Ovary (tissue), 9 donors: ENCODE results near the gene ATF6. TPM values are rescaled to one million over a fixed set of nuclear protein-coding genes. Genes with fewer than 3 reads are reported as not detected.

Experiments used
- DNase-seq, 5 donors: peaks; one replicate each; pipeline ENCODE4 v3.0.0-alpha.2; 2019 to 2020
- H3K27ac ChIP-seq, 2 donors: fragments of 200-600 bp; one replicate each; pipeline versions ENCODE4 v1.5.1 to v1.8.0; 2019 to 2022
- H3K27me3 ChIP-seq: fragments of 200-600 bp; one replicate; pipeline ENCODE4 v1.8.0; 2022
- H3K36me3 ChIP-seq: fragments of 200-600 bp; sonication (generic); one replicate; pipeline ENCODE4 v1.5.1; 2019
- H3K4me1 ChIP-seq: one replicate; pipeline ENCODE4 v1.8.1; 2013; ENCODE audit warnings: mild to moderate bottlenecking, moderate library complexity; ENCODE audit not compliant: insufficient read depth
- H3K4me3 ChIP-seq: fragments of 200-600 bp; sonication (generic); one replicate; pipeline ENCODE4 v1.5.1; 2017
- H3K9me3 ChIP-seq, 2 donors: fragments of 200-600 bp in 1 of 2; sonication (generic) in 1 of 2; one replicate each; pipeline versions ENCODE4 v1.5.1 to v1.8.1; 2013 to 2019; ENCODE audit warnings: mild to moderate bottlenecking in 1 of 2, moderate library complexity in 1 of 2
- EP300 ChIP-seq: sonication (generic); formaldehyde crosslinking; IDR thresholded peaks from one replicate; pipeline ENCODE4 v1.6.1; 2017; ENCODE audit warnings: antibody characterized with exemption
- POLR2A ChIP-seq: fragments of 450-650 bp; IDR thresholded peaks from one replicate; pipeline ENCODE4 v1.6.1; 2017; ENCODE audit warnings: antibody characterized with exemption, mild to moderate bottlenecking, moderate library complexity
- WGBS, 3 donors: extraction: QIAGEN DNeasy Blood & Tissue Kit in 1 of 3; methylation state at CpG; one replicate each; pipeline versions ENCODE4 v1.1.5 to v1.1.7; 2013 to 2017; 5-methylcytosine and 5-hydroxymethylcytosine counted together
- intact Hi-C, 4 donors: fragments of 100-400 bp; cut with DNase I; formaldehyde crosslinking; loops; one replicate each; pipeline versions ENCODE4 v1.11.0 to v1.15.1; 2022 to 2023
- polyA plus RNA-seq, 2 donors: library from polyadenylated mRNA; stranded (reverse); fragments of 200-250 nt in 1 of 2; fragments of 350-450 nt in 1 of 2; fragmentation: Illumina TruSeq in 1 of 2; extraction: RNeasy Lipid Tissue Mini Kit (QIAGEN cat#74804) in 1 of 2; gene quantifications; one replicate each; pipeline ENCODE4 v1.2.3, GENCODE V29; 2013 to 2014
- total RNA-seq, 7 donors: library from RNA; depleted of rRNA in 2 of 7; stranded (reverse); fragments of >200 nt in 2 of 7; fragmentation: NEBNext Ultra II Directional in 3 of 7; extraction: Animal tissue kit (Norgen Biotek cat#: 25700) in 3 of 7; gene quantifications; one replicate each; pipeline versions ENCODE4 v1.1.0 to v1.2.4, GENCODE V29; 2016 to 2023
- TF ChIP-seq, protein P1 (sequence below), 3 donors: fragments of 450-650 bp in 2 of 3; fragments of 200-600 bp in 1 of 3; IDR thresholded peaks; one replicate each; pipeline versions ENCODE4 v1.5.1 to v1.8.0; 2016 to 2022; ENCODE audit warnings: antibody characterized with exemption in 3 of 3, mild to moderate bottlenecking in 1 of 3
- donor health status: DM: no; HTN: no; CAD: no; lungs with moderate emphysema.
- donor health status: DM: no; HTN: no; CAD: no.
- donor health status: Bipolar disorder and iron deficiency.
- donor health status: DM: yes; HTN: yes; CAD: no.
- donor health status: DM: no; HTN: no; CAD: no.
- donor health status: DM: yes; HTN: yes; CAD: no.

Gene ATF6
- total and polyA plus RNA-seq, 9 donors = 7.9 to 31.3 (median 23.4) TPM

DNA sequence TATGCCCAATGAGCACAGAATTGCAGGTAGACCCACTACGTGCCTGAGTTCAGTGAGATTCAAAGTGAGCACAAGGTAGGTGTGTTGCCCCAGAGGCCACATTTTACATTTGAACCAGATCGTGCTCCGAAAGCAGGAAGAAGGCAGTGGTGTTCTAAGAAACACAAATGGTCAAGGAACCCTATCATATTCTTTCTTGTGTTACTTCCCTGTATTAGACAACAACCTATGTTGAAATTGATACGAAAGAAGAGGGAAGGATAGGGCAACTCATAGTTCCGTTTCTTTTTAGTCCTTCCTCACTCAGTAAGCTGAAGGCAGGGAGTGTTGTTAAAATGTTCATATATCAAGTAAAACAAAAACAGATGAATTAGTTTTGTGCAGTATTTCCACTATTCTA, 223.7 kb downstream of the ATF6 start:
- H3K27ac ChIP-seq = no peak overlapping the region
- peaks cover 2% of the 10 kb centered on the region for H3K4me1 ChIP-seq
- H3K9me3 ChIP-seq = no peaks in the 10 kb centered on the region
- WGBS, 3 donors = 93% methylated on average over 5 of the region's 5 CpGs
- DNase-seq = no peak
- no peak for TF ChIP-seq EP300
- no peak for TF ChIP-seq POLR2A
- TF ChIP-seq, protein P1, sequence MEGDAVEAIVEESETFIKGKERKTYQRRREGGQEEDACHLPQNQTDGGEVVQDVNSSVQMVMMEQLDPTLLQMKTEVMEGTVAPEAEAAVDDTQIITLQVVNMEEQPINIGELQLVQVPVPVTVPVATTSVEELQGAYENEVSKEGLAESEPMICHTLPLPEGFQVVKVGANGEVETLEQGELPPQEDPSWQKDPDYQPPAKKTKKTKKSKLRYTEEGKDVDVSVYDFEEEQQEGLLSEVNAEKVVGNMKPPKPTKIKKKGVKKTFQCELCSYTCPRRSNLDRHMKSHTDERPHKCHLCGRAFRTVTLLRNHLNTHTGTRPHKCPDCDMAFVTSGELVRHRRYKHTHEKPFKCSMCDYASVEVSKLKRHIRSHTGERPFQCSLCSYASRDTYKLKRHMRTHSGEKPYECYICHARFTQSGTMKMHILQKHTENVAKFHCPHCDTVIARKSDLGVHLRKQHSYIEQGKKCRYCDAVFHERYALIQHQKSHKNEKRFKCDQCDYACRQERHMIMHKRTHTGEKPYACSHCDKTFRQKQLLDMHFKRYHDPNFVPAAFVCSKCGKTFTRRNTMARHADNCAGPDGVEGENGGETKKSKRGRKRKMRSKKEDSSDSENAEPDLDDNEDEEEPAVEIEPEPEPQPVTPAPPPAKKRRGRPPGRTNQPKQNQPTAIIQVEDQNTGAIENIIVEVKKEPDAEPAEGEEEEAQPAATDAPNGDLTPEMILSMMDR (IDR thresholded peaks at IDR 0.05) = no peak
- intact Hi-C loops = no loop called here
- H3K27me3 ChIP-seq = no peaks in the 10 kb centered on the region
- H3K4me3 ChIP-seq = no peak overlapping the region
- no peaks in the 10 kb centered on the region for H3K36me3 ChIP-seq

DNA sequence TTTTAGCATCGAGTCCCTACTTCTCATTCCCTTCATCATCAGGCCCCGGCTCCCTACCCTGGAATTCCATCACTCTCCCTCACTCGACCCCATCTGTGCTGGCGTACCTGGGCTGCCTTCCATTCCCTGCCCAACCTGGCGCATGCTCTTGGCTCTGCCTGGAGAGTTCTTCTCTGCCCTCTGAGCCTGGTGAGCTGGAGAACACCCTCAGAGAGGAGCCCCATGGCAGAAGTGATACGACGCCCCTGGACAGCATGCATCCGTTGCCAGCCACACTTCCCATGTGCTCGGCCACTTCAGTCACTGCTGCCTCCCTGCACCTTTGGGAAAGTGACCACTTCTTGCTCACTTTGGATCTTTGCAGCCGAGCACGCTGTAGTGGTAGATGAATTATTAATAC, 227.5 kb downstream of the ATF6 start:
- TF ChIP-seq, protein P1 (IDR thresholded peaks at IDR 0.05) = no peak
- DNase-seq = no peak
- WGBS, 3 donors = 86 to 93% (median 90%) methylated on average over 11 of the region's 11 CpGs
- no peak overlapping the region for H3K27ac ChIP-seq
- no peaks in the 10 kb centered on the region for H3K9me3 ChIP-seq
- H3K36me3 ChIP-seq = no peaks in the 10 kb centered on the region
- H3K4me1 ChIP-seq = peaks cover 3% of the 10 kb centered on the region
- H3K27me3 ChIP-seq = no peaks in the 10 kb centered on the region
- no peak overlapping the region for H3K4me3 ChIP-seq
- intact Hi-C loops = no loop called here

DNA sequence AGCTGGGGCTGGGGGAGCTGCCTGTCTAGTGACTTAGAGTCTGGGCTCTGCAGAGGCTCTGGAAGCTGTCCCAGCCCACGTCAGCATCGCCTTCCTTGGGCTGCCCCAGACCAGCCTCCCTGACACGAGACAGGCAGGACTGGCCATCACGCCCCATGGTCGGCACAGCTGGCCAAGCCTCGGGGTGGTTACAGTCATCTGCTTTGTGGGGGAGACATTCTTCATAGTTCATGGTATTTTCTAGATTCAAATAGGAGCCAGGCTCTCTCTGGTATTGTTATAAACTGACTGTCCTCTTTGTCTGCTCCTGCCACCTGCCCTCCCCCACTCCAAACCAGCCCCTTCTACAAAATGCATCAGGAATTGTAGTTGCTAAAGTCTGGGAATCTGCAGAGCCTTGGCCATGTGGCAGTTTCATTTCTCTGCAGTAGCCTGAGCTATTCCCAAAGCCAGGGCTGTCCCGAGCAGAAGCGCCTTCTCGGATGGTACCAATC, 228.1 kb downstream of the ATF6 start:
- H3K27me3 ChIP-seq = no peaks in the 10 kb centered on the region
- no peak overlapping the region for H3K4me3 ChIP-seq
- no peak for TF ChIP-seq POLR2A
- TF ChIP-seq EP300 = no peak
- TF ChIP-seq, protein P1 (IDR thresholded peaks at IDR 0.05) = no peak
- H3K4me1 ChIP-seq = peaks cover 3% of the 10 kb centered on the region
- H3K9me3 ChIP-seq = no peaks in the 10 kb centered on the region
- no peaks in the 10 kb centered on the region for H3K36me3 ChIP-seq
- DNase-seq = no peak
- intact Hi-C loops = no loop called here
- WGBS, 3 donors = 40 to 41% (median 41%) methylated on average over 9 of the region's 9 CpGs
- H3K27ac ChIP-seq = no peak overlapping the region

DNA sequence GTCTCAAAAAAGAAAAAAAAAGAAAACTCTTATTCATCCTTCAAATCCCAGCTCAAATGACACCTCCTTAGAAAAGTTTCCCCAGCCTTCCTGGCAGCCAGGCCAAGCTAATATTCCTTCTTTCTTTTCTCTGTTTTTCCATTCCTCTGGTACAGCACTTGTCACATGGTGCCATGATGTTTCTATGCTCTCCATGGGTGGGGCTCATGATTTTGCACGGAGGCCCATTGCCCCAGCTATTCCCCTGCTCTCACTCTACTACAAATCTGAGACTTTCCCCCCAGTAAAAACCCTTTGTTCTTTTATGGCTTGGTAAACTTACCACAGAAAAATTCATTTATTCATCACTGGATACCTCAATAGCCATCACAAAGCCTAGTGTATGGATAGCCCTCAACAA, 231.0 kb downstream of the ATF6 start:
- intact Hi-C loops = no loop called here

More for the DNA sequence above, 231.0 kb downstream of the ATF6 start:
- no peaks in the 10 kb centered on the region for H3K36me3 ChIP-seq
- no peak for DNase-seq
- TF ChIP-seq, protein P1 (IDR thresholded peaks at IDR 0.05) = no peak
- TF ChIP-seq POLR2A = no peak
- no peak for TF ChIP-seq EP300
- no peaks in the 10 kb centered on the region for H3K9me3 ChIP-seq
- 87 to 97% (median 96%) methylated on average over 1 of the region's 1 CpG for WGBS, 3 donors
- no peaks in the 10 kb centered on the region for H3K27me3 ChIP-seq
- peaks cover 3% of the 10 kb centered on the region for H3K4me1 ChIP-seq
- no peak overlapping the region for H3K27ac ChIP-seq
- no peak overlapping the region for H3K4me3 ChIP-seq
